GM12864 (cell line): ENCODE data around the gene CD244.

Experiments
- DNase-seq: peaks from one replicate; pipeline ENCODE4 v3.0.0-alpha.2; 2011; ENCODE audit warnings: low read depth
- H3K4me3 ChIP-seq: 2 replicates; pipeline ENCODE4 v1.5.1; 2011; ENCODE audit warnings: mild to moderate bottlenecking, low read depth, low read length, control low read depth
- CTCF ChIP-seq: IDR thresholded peaks from 2 replicates; pipeline ENCODE4 v1.5.1; 2011; ENCODE audit warnings: low read depth, mild to moderate bottlenecking, moderate library complexity, low read length, control low read depth, inconsistent platforms; ENCODE audit errors: missing control alignments

Gene CD244

GRCh38 chr1:160862203-160863060 is at the start of gene CD244:
Gene CD244 (minus strand): TSS chr1:160862887. CDS start chr1:160862677, 210 bp downstream.
- no peak for TF ChIP-seq CTCF
- peak; percentile 29 for DNase-seq
- H3K4me3 ChIP-seq, result no peak within 1 kb of the TSS

- H3K4me3 ChIP-seq, result no peak overlapping the region
- TF ChIP-seq CTCF, result no peak
Observed at GRCh38 chr1:160911925-160912324, 49.2 kb upstream of the CD244 start.

GRCh38 chr1:160911441-160911840 is 48.8 kb upstream of the CD244 start:
- DNase-seq, result no peak
- H3K4me3 ChIP-seq, result no peak overlapping the region
- no peak for TF ChIP-seq CTCF

More at GRCh38 chr1:160911925-160912324, 49.2 kb upstream of the CD244 start:
- DNase-seq, result no peak

- no peak for DNase-seq
- no peak for TF ChIP-seq CTCF
- H3K4me3 ChIP-seq, result no peak overlapping the region
Observed at GRCh38 chr1:160910170-160910750, 47.6 kb upstream of the CD244 start.

GRCh38 chr1:160907976-160908375 is 45.3 kb upstream of the CD244 start:
- H3K4me3 ChIP-seq, result no peak overlapping the region
- TF ChIP-seq CTCF, result no peak
- DNase-seq, result no peak

GRCh38 chr1:160905617-160905989 is 42.9 kb upstream of the CD244 start:
- TF ChIP-seq CTCF, result no peak
- DNase-seq, result no peak
- H3K4me3 ChIP-seq, result no peak overlapping the region
